Measurements from ENCODE around the gene ZNF562.

ZNF562 gene

GRCh38 chr19:9650345-9650744 is 24.6 kb downstream of the ZNF562 start:
- no peak for FAIRE-seq

GRCh38 chr19:9645472-9645871 is 29.4 kb downstream of the ZNF562 start:
- FAIRE-seq (no peak), DNase-seq (ENCODE audit: extremely low spot score, insufficient read length, low read depth) (no peak)

More at GRCh38 chr19:9650345-9650744, 24.6 kb downstream of the ZNF562 start:
- no peak for DNase-seq (ENCODE audit: extremely low spot score, insufficient read length, low read depth)

- no peak for DNase-seq (ENCODE audit: extremely low spot score, insufficient read length, low read depth)
- FAIRE-seq, result no peak
These were observed 30.4 kb downstream of the ZNF562 start for GRCh38 chr19:9644472-9644871.

GRCh38 chr19:9641810-9642209 is 33.1 kb downstream of the ZNF562 start:
- FAIRE-seq, result no peak

GRCh38 chr19:9640956-9641355 is 33.9 kb downstream of the ZNF562 start:
- no peak for DNase-seq (ENCODE audit: extremely low spot score, insufficient read length, low read depth)
- no peak for FAIRE-seq

More at GRCh38 chr19:9641810-9642209, 33.1 kb downstream of the ZNF562 start:
- no peak for DNase-seq (ENCODE audit: extremely low spot score, insufficient read length, low read depth)

- FAIRE-seq (no peak), DNase-seq (ENCODE audit: extremely low spot score, insufficient read length, low read depth) (no peak)
These were observed 38.9 kb downstream of the ZNF562 start for GRCh38 chr19:9636018-9636417.

GRCh38 chr19:9627856-9628255 is 47.0 kb downstream of the ZNF562 start:
- no peak for FAIRE-seq
- no peak for DNase-seq (ENCODE audit: extremely low spot score, insufficient read length, low read depth)

- DNase-seq (ENCODE audit: extremely low spot score, insufficient read length, low read depth) (no peak), FAIRE-seq (no peak)
These were observed 52.4 kb downstream of the ZNF562 start for GRCh38 chr19:9622531-9622930.

- DNase-seq (ENCODE audit: extremely low spot score, insufficient read length, low read depth), result peak; percentile 64
- peak; percentile 87 for FAIRE-seq
These were observed 53.5 kb downstream of the ZNF562 start, which contains the start of gene ZNF561 for GRCh38 chr19:9621156-9622037. Gene ZNF561 (minus strand): TSS chr19:9621232. CDS start chr19:9619456, 1,776 bp downstream.

GRCh38 chr19:9620842-9621155 is 54.1 kb downstream of the ZNF562 start:
- FAIRE-seq (no peak), DNase-seq (ENCODE audit: extremely low spot score, insufficient read length, low read depth) (no peak)

- no peak for FAIRE-seq
- DNase-seq (ENCODE audit: extremely low spot score, insufficient read length, low read depth), result no peak
These were observed 59.1 kb downstream of the ZNF562 start for GRCh38 chr19:9615844-9616243.

GRCh38 chr19:9610484-9611113 is 64.3 kb downstream of the ZNF562 start:
- FAIRE-seq (no peak), DNase-seq (ENCODE audit: extremely low spot score, insufficient read length, low read depth) (no peak)

- no peak for FAIRE-seq
- DNase-seq (ENCODE audit: extremely low spot score, insufficient read length, low read depth), result no peak
These were observed 66.0 kb downstream of the ZNF562 start for GRCh38 chr19:9608912-9609311.

- FAIRE-seq, result no peak
- DNase-seq (ENCODE audit: extremely low spot score, insufficient read length, low read depth), result no peak
These were observed 77.9 kb downstream of the ZNF562 start for GRCh38 chr19:9597027-9597426.

All from GM18507 (cell line).